GM12864 (cell line): ENCODE results near the gene MTUS2.

Experiments
- DNase-seq: peaks from one replicate; pipeline ENCODE4 v3.0.0-alpha.2; 2011; ENCODE audit warnings: low read depth
- H3K4me3 ChIP-seq: 2 replicates; pipeline ENCODE4 v1.5.1; 2011; ENCODE audit warnings: mild to moderate bottlenecking, low read depth, low read length, control low read depth
- CTCF ChIP-seq: IDR thresholded peaks from 2 replicates; pipeline ENCODE4 v1.5.1; 2011; ENCODE audit warnings: low read depth, mild to moderate bottlenecking, moderate library complexity, low read length, control low read depth, inconsistent platforms; ENCODE audit errors: missing control alignments

The MTUS2 gene

DNA sequence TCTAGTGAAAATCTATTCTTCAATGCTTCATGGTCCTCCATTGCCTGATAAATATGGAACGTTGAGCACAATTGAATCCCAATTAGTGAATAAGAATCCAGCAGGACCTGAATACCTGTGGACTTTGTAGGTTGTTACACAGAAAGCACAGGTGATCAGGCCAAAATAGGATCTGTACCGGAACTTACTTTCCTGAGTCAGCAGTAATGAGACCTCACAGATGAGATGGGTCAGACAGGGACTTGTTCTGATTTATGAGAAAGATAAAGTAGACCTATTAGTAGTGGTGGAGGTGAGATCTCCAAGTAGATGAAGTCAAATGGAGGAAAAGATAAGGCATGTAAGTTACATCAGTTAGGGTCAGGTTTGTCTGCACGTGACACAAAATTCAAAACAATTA lies 351.1 kb downstream of the MTUS2 start:
- H3K4me3 ChIP-seq, result no peak overlapping the region
- no peak for TF ChIP-seq CTCF
- DNase-seq, result no peak

GRCh38 chr13:29174093-29174492 lies 354.0 kb downstream of the MTUS2 start:
- no peak for DNase-seq
- no peak overlapping the region for H3K4me3 ChIP-seq
- no peak for TF ChIP-seq CTCF

GRCh38 chr13:29175250-29175873 lies 355.2 kb downstream of the MTUS2 start:
- no peak overlapping the region for H3K4me3 ChIP-seq
- DNase-seq, result no peak
- no peak for TF ChIP-seq CTCF

- H3K4me3 ChIP-seq, result no peak overlapping the region
- DNase-seq, result no peak
- no peak for TF ChIP-seq CTCF
Observed at GRCh38 chr13:29180055-29180454, 359.9 kb downstream of the MTUS2 start.

- no peak overlapping the region for H3K4me3 ChIP-seq
- TF ChIP-seq CTCF, result no peak
- DNase-seq, result no peak
Observed at GRCh38 chr13:29182216-29182615, 362.1 kb downstream of the MTUS2 start.

GRCh38 chr13:29185926-29186325 lies 365.8 kb downstream of the MTUS2 start:
- no peak for TF ChIP-seq CTCF
- DNase-seq, result no peak

DNA sequence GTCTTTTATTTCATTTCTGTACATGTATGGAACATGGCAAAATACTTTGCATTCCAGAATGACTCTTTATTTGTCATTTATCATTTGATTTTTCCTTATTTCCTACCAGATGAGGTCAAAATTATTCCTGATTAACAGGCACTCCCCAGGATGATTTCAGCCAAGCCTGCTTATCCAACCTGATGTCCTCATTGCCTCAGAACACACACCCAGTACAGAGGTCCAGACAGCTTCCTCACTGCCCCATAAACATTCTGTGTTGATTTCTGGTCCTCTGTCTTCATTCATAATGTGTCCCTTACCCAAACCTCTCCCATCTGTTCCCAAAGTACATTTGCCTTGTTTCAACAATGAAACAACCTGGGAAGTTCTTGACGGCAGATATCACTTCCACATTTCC lies 367.4 kb downstream of the MTUS2 start:
- TF ChIP-seq CTCF, result no peak
- H3K4me3 ChIP-seq, result no peak overlapping the region
- no peak for DNase-seq

More at GRCh38 chr13:29185926-29186325, 365.8 kb downstream of the MTUS2 start:
- no peak overlapping the region for H3K4me3 ChIP-seq
